ENCODE measurements around the gene CCDC57. TPM values are rescaled to one million over a fixed set of nuclear protein-coding genes. Genes with fewer than 3 reads are reported as not detected.

CCDC57 gene
- polyA plus RNA-seq, 3 donors from 2014 or later = 27.7 to 65.8 (median 28.8) TPM

- peaks cover 3 to 5% (median 5%) of the 10 kb centered on the region in 3 donors for H3K27me3 Mint-ChIP-seq (ENCODE audit: low read depth in 3 of 3)
- no peaks in the 10 kb centered on the region for H3K36me3 Mint-ChIP-seq
- H3K4me3 Mint-ChIP-seq = no peak overlapping the region
- H3K27ac Mint-ChIP-seq = no peak overlapping the region
- peaks cover 3 to 11% of the 10 kb centered on the region in 2 donors for H3K4me1 Mint-ChIP-seq
- DNase-seq = no peak
- H3K9me3 Mint-ChIP-seq = no peaks in the 10 kb centered on the region
Observed at GRCh38 chr17:82061047-82061925, 151.4 kb downstream of the CCDC57 start.

- DNase-seq = no peak
- Mint-ChIP-seq H3K4me1 (peaks cover 0 to 7% of the 10 kb centered on the region in 2 donors), H3K27me3 (ENCODE audit: low read depth in 3 of 3) (peaks cover 0 to 2% (median 1%) of the 10 kb centered on the region in 3 donors), H3K27ac (no peak overlapping the region), H3K9me3 (no peaks in the 10 kb centered on the region), H3K36me3 (no peaks in the 10 kb centered on the region), H3K4me3 (no peak overlapping the region)
Observed at GRCh38 chr17:82060614-82061013, 152.0 kb downstream of the CCDC57 start.

GRCh38 chr17:82060001-82060380 is 152.7 kb downstream of the CCDC57 start:
- DNase-seq = no peak
- no peak overlapping the region for H3K27ac Mint-ChIP-seq
- H3K36me3 Mint-ChIP-seq = no peaks in the 10 kb centered on the region
- H3K27me3 Mint-ChIP-seq (ENCODE audit: low read depth in 3 of 3) = peaks cover 0 to 2% (median 1%) of the 10 kb centered on the region in 3 donors
- H3K4me3 Mint-ChIP-seq = no peak overlapping the region
- H3K4me1 Mint-ChIP-seq = peaks cover 0 to 7% of the 10 kb centered on the region in 2 donors
- no peaks in the 10 kb centered on the region for H3K9me3 Mint-ChIP-seq

- Mint-ChIP-seq H3K36me3 (no peaks in the 10 kb centered on the region), H3K9me3 (no peaks in the 10 kb centered on the region), H3K27me3 (ENCODE audit: low read depth in 3 of 3) (peaks cover 0 to 2% (median 0%) of the 10 kb centered on the region in 3 donors), H3K27ac (peak overlapping the region in 1 of 6 donors; percentile 34), H3K4me1 (peaks cover 0 to 5% of the 10 kb centered on the region in 2 donors), H3K4me3 (no peak overlapping the region)
- no peak for DNase-seq
Observed at GRCh38 chr17:82059272-82060000, 153.2 kb downstream of the CCDC57 start.

GRCh38 chr17:82058855-82059249 is 153.8 kb downstream of the CCDC57 start:
- Mint-ChIP-seq H3K4me3 (no peak overlapping the region), H3K27ac (no peak overlapping the region), H3K9me3 (no peaks in the 10 kb centered on the region), H3K36me3 (no peaks in the 10 kb centered on the region), H3K4me1 (no peaks in the 10 kb centered on the region), H3K27me3 (ENCODE audit: low read depth in 3 of 3) (no peaks in the 10 kb centered on the region)
- no peak for DNase-seq

GRCh38 chr17:82058230-82058854 is 154.3 kb downstream of the CCDC57 start:
- Mint-ChIP-seq H3K9me3 (no peaks in the 10 kb centered on the region), H3K27me3 (ENCODE audit: low read depth in 3 of 3) (no peaks in the 10 kb centered on the region), H3K4me3 (no peak overlapping the region), H3K27ac (no peak overlapping the region), H3K36me3 (no peaks in the 10 kb centered on the region), H3K4me1 (peaks cover 0 to 2% of the 10 kb centered on the region in 2 donors)
- DNase-seq = no peak

- no peak overlapping the region for H3K27ac Mint-ChIP-seq
- DNase-seq = no peak
- no peak overlapping the region for H3K4me3 Mint-ChIP-seq
- H3K4me1 Mint-ChIP-seq = peaks cover 0 to 10% of the 10 kb centered on the region in 2 donors
- H3K27me3 Mint-ChIP-seq (ENCODE audit: low read depth in 3 of 3) = peaks cover 0 to 2% (median 0%) of the 10 kb centered on the region in 3 donors
- no peaks in the 10 kb centered on the region for H3K9me3 Mint-ChIP-seq
- H3K36me3 Mint-ChIP-seq = no peaks in the 10 kb centered on the region
Observed at GRCh38 chr17:82056729-82057621, 155.7 kb downstream of the CCDC57 start.

GRCh38 chr17:82055965-82056728 is 156.5 kb downstream of the CCDC57 start:
- no peaks in the 10 kb centered on the region for H3K36me3 Mint-ChIP-seq
- peaks cover 0 to 10% of the 10 kb centered on the region in 2 donors for H3K4me1 Mint-ChIP-seq
- H3K27me3 Mint-ChIP-seq (ENCODE audit: low read depth in 3 of 3) = peaks cover 0 to 2% (median 0%) of the 10 kb centered on the region in 3 donors
- DNase-seq = no peak
- no peaks in the 10 kb centered on the region for H3K9me3 Mint-ChIP-seq
- H3K27ac Mint-ChIP-seq = no peak overlapping the region
- no peak overlapping the region for H3K4me3 Mint-ChIP-seq

- no peaks in the 10 kb centered on the region for H3K36me3 Mint-ChIP-seq
- peak overlapping the region in 3 of 5 donors; percentile 15 to 46 (median 38) for H3K4me3 Mint-ChIP-seq
- peaks cover 0 to 2% (median 0%) of the 10 kb centered on the region in 3 donors for H3K27me3 Mint-ChIP-seq (ENCODE audit: low read depth in 3 of 3)
- H3K4me1 Mint-ChIP-seq = peaks cover 7 to 17% of the 10 kb centered on the region in 2 donors
- H3K9me3 Mint-ChIP-seq = no peaks in the 10 kb centered on the region
- no peak for DNase-seq
- no peak overlapping the region for H3K27ac Mint-ChIP-seq
Observed at GRCh38 chr17:82055023-82055964, 157.3 kb downstream of the CCDC57 start.

GRCh38 chr17:82054351-82055022 is 158.2 kb downstream of the CCDC57 start:
- Mint-ChIP-seq H3K9me3 (no peaks in the 10 kb centered on the region), H3K4me3 (peak overlapping the region in 2 of 5 donors; percentile 15 to 44), H3K36me3 (no peaks in the 10 kb centered on the region), H3K4me1 (peaks cover 7 to 18% of the 10 kb centered on the region in 2 donors), H3K27me3 (ENCODE audit: low read depth in 3 of 3) (peaks cover 0 to 2% (median 0%) of the 10 kb centered on the region in 3 donors), H3K27ac (no peak overlapping the region)
- no peak for DNase-seq

GRCh38 chr17:82053556-82054263 is 158.9 kb downstream of the CCDC57 start:
- Mint-ChIP-seq H3K4me3 (peak overlapping the region; percentile 64 to 81 (median 74)), H3K27me3 (ENCODE audit: low read depth in 3 of 3) (peaks cover 0 to 2% (median 0%) of the 10 kb centered on the region in 3 donors), H3K9me3 (no peaks in the 10 kb centered on the region), H3K36me3 (no peaks in the 10 kb centered on the region), H3K27ac (peak overlapping the region in 4 of 6 donors; percentile 23 to 62 (median 50)), H3K4me1 (peaks cover 7 to 18% of the 10 kb centered on the region in 2 donors)
- no peak for DNase-seq

Measured in immature natural killer cell (primary cell).